Gastroesophageal sphincter (tissue), 3 donors: Measurements from ENCODE around the gene COG6.

Experiments used
- CTCF ChIP-seq, 4 experiments: fragments of 200-600 bp in 2 of 4; fragments of 450-650 bp in 2 of 4; sonication (generic) in 1 of 4; IDR thresholded peaks; one replicate each; pipeline ENCODE4 v1.5.1; 2017 to 2019; ENCODE audit warnings: antibody characterized with exemption in 4 of 4, mild to moderate bottlenecking in 2 of 4, moderate library complexity in 2 of 4
- POLR2A ChIP-seq, 2 donors: fragments of 450-650 bp; IDR thresholded peaks; one replicate each; pipeline ENCODE4 v1.6.1; 2017; ENCODE audit warnings: antibody characterized with exemption in 2 of 2, mild to moderate bottlenecking in 2 of 2, moderate library complexity in 1 of 2

- TF ChIP-seq CTCF (IDR thresholded peaks at IDR 0.05) = no peak
- no peak for TF ChIP-seq POLR2A (IDR thresholded peaks at IDR 0.05)
Observed at GRCh38 chr13:39682310-39682709, 26.8 kb downstream of the COG6 start.
